ENCODE measurements around the gene UXT.
"Not testable (repeated sequence)": the region's sequence is repeated elsewhere in the genome, so short reads cannot be mapped to it uniquely, and the experiment has no call there.

UXT gene

DNA sequence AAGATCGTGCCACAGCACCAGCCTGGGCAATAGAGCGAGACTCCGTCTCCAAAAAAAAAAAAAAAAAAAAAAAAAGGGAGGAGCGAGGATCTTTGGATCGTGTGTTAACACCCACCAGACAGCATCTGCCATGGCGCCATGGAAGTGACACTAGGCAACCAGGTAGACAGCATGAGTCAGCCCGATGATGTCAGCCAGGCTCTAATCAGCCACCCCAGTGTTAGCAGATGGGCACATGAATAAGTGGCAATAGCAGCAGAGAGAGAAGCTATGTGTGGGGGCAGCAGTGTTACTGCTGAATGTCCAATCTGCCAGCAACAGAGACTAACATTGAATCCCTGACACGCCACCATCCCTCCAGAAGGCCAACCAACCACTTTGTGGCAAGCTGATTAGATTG, 45.9 kb downstream of the UXT start:
- no peak for TF ChIP-seq FOXP2 (optimal IDR thresholded peaks at IDR 0.05; ENCODE audit: control extremely low read depth, extremely low read length, insufficient read depth)
- TF ChIP-seq POLR2AphosphoS5 (IDR thresholded peaks at IDR 0.05; ENCODE audit: borderline replicate concordance, low read depth, low read length): no peak
- no peak for TF ChIP-seq EZH2 (IDR thresholded peaks at IDR 0.05)
- Histone ChIP-seq H3K9ac (ENCODE audit: insufficient read length) (no peak overlapping the region), H3K4me3 (no peak overlapping the region), H3K27ac (no peak overlapping the region), H3K9me3 (ENCODE audit: low read depth, low read length) (no peaks in the 10 kb centered on the region), H3K36me3 (ENCODE audit: insufficient read depth, low read length) (no peaks in the 10 kb centered on the region)
- no peak for DNase-seq (ENCODE audit: low read depth, low spot score)

DNA sequence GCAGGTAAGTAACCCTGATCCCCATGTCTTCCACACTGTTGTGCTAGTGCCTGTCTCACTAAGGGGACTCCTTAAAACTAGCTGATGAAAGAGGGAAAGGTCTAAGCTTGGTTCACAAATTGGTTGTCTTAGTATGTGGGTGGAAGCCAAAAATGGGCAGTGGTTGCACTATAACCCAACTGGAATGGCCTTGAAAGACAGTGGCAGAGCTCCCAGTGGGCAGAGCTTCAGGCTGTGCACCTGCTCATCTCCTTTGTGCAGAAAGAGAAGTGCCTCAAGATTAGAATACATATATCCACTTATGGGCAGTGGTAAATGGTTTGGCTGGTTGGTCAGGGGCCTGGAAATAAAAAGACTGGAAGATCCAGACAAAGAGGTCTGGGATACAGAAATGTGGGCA, 46.6 kb downstream of the UXT start:
- Histone ChIP-seq H3K9ac (ENCODE audit: insufficient read length) (no peak overlapping the region), H3K9me3 (ENCODE audit: low read depth, low read length) (no peaks in the 10 kb centered on the region), H3K36me3 (ENCODE audit: insufficient read depth, low read length) (no peaks in the 10 kb centered on the region), H3K4me3 (no peak overlapping the region), H3K27ac (no peak overlapping the region)
- no peak for DNase-seq (ENCODE audit: low read depth, low spot score)
- TF ChIP-seq POLR2AphosphoS5 (IDR thresholded peaks at IDR 0.05; ENCODE audit: borderline replicate concordance, low read depth, low read length): no peak
- no peak for TF ChIP-seq FOXP2 (optimal IDR thresholded peaks at IDR 0.05; ENCODE audit: control extremely low read depth, extremely low read length, insufficient read depth)
- TF ChIP-seq EZH2 (IDR thresholded peaks at IDR 0.05): no peak

DNA sequence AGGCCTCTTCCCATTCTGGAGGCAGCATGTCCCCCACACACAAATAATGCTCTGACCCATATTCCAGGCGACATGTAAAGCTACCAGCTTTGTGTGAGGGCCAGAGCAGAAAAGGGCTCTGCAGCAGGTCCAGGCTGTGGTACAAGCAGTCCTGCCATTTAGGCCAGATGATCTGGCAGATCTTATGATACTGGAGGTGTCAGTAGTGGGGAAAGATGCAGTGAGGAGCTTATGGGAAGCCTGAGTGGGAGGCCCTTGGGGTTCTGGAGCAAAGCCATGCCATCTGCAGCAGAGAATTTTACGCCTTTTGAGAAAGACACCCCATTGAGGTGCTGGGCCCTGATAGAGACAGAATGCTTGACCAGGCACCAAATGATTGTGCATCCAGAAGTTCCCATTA, 47.1 kb downstream of the UXT start:
- DNase-seq (ENCODE audit: low read depth, low spot score): no peak
- H3K4me3 ChIP-seq: no peak overlapping the region
- no peaks in the 10 kb centered on the region for H3K9me3 ChIP-seq (ENCODE audit: low read depth, low read length)
- no peak for TF ChIP-seq EZH2 (IDR thresholded peaks at IDR 0.05)
- no peak for TF ChIP-seq FOXP2 (optimal IDR thresholded peaks at IDR 0.05; ENCODE audit: control extremely low read depth, extremely low read length, insufficient read depth)
- no peak for TF ChIP-seq POLR2AphosphoS5 (IDR thresholded peaks at IDR 0.05; ENCODE audit: borderline replicate concordance, low read depth, low read length)
- no peaks in the 10 kb centered on the region for H3K36me3 ChIP-seq (ENCODE audit: insufficient read depth, low read length)
- H3K27ac ChIP-seq: no peak overlapping the region
- H3K9ac ChIP-seq (ENCODE audit: insufficient read length): no peak overlapping the region

DNA sequence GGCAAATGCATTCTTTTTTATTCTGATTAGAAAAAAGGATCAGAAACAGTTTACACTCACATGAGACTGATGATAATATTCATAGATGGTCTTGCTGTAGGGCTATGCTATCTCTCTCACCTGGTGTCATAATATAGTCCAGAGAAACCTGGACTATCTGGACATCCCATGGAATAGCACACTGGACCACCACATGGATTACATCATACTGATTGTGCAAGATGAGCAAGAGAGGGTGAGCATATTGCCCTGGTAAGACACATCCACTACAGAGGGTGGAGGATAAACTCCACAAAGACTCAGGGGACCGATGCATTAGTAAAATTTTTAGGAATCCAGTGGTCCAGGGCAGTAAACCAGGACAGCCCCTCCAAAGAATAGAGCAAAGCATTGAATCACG, 47.5 kb downstream of the UXT start:
- no peak overlapping the region for H3K4me3 ChIP-seq
- no peak overlapping the region for H3K27ac ChIP-seq
- no peak for DNase-seq (ENCODE audit: low read depth, low spot score)
- H3K9me3 ChIP-seq (ENCODE audit: low read depth, low read length): no peaks in the 10 kb centered on the region
- TF ChIP-seq POLR2AphosphoS5 (IDR thresholded peaks at IDR 0.05; ENCODE audit: borderline replicate concordance, low read depth, low read length): no peak
- TF ChIP-seq FOXP2 (optimal IDR thresholded peaks at IDR 0.05; ENCODE audit: control extremely low read depth, extremely low read length, insufficient read depth): no peak
- H3K36me3 ChIP-seq (ENCODE audit: insufficient read depth, low read length): no peaks in the 10 kb centered on the region
- H3K9ac ChIP-seq (ENCODE audit: insufficient read length): no peak overlapping the region

DNA sequence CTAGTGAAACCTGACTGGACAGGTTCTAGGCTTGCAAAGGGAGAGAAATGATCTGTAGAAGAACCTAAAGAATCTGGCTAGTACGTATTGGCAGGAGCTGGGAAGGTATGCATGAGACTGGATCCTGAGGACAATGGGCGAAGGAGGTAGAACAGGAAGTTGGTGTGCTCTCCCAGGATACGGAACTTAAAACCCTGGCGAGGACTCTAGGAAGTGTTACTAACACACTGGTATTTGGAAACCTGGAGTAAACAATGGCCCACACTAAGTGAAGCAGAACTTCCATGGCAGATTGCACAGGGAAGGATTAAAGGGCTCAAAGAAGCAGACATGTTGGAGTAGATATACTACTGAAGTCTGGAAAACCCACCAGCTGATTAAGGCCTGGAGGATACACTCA, 48.5 kb downstream of the UXT start:
- DNase-seq (ENCODE audit: low read depth, low spot score): no peak
- H3K27ac ChIP-seq: peak overlapping the region; percentile 98; the same call in 1 of the 2 replicates
- no peak overlapping the region for H3K4me3 ChIP-seq
- H3K9ac ChIP-seq (ENCODE audit: insufficient read length): no peak overlapping the region
- no peaks in the 10 kb centered on the region for H3K36me3 ChIP-seq (ENCODE audit: insufficient read depth, low read length)
- H3K9me3 ChIP-seq (ENCODE audit: low read depth, low read length): no peaks in the 10 kb centered on the region
- TF ChIP-seq POLR2AphosphoS5 (IDR thresholded peaks at IDR 0.05; ENCODE audit: borderline replicate concordance, low read depth, low read length): no peak
- TF ChIP-seq FOXP2 (optimal IDR thresholded peaks at IDR 0.05; ENCODE audit: control extremely low read depth, extremely low read length, insufficient read depth): no peak
- no peak for TF ChIP-seq EZH2 (IDR thresholded peaks at IDR 0.05)

DNA sequence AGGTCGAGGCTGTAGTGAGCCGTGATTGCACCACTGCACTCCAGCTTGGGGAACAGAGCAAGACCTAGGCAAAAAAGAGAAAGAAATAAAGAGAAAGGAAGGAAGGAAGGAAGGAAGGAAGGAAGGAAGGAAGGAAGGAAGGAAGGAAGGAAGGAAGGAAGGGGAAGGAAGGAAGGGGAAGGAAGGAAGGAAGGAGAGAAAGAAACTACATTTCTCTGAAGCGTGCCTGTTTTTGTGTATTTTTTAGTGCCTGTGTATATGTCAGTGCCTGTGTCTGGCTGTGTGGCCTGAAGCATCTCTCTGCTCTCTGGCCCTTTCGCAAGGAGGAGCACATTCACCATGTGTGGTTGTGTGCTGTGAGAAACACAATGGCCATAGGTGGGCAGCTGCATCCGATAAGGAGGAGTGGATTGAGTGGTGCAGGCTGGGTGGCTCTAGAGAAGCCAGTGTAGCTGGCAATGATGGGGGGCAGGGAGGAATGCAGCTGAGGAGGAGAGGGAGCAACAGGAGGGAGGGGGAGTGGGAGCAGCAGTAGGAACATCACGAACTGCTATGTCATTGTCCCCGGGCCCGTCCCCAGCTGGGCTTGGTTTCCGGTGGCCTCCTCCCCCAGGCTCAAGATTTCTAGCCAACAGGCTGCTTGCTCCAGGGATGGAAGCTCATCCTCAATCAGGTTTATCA, 50.7 kb downstream of the UXT start:
- Histone ChIP-seq H3K27ac (peak overlapping the region; percentile 98), H3K9me3 (ENCODE audit: low read depth, low read length) (no peaks in the 10 kb centered on the region), H3K9ac (ENCODE audit: insufficient read length) (peak overlapping the region; percentile 57), H3K4me3 (peak overlapping the region; percentile 58), H3K36me3 (ENCODE audit: insufficient read depth, low read length) (no peaks in the 10 kb centered on the region)
- TF ChIP-seq POLR2AphosphoS5 (IDR thresholded peaks at IDR 0.05; ENCODE audit: borderline replicate concordance, low read depth, low read length) (peak; percentile 31; the same call in 1 of the 2 replicates), FOXP2 (optimal IDR thresholded peaks at IDR 0.05; ENCODE audit: control extremely low read depth, extremely low read length, insufficient read depth) (no peak)
- DNase-seq (ENCODE audit: low read depth, low spot score): peak; percentile 73

DNA sequence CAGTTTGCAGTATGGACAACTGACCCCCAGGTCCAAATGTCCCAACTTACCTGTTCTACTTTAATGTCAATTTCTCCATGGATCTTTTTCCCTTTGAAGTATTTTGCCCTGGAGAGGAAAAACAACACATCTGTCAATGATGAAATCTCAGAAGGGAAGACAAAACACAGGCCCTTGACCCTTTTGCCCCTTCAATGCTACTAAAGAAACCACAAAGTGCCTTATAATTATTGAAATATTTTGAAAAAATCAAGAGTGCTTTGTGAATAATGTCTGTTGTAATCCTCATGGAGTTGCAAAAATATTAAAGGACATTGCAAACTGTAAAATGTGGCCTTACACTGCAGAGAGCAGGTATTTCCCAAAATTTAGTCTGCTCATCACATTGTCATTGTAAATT, 51.9 kb downstream of the UXT start:
- H3K27ac ChIP-seq: peak overlapping the region; percentile 98
- peak overlapping the region; percentile 10 for H3K9ac ChIP-seq (ENCODE audit: insufficient read length)
- H3K4me3 ChIP-seq: no peak overlapping the region
- DNase-seq (ENCODE audit: low read depth, low spot score): no peak
- H3K36me3 ChIP-seq (ENCODE audit: insufficient read depth, low read length): no peaks in the 10 kb centered on the region; the same call in 1 of the 2 replicates
- H3K9me3 ChIP-seq (ENCODE audit: low read depth, low read length): no peaks in the 10 kb centered on the region
- TF ChIP-seq POLR2AphosphoS5 (IDR thresholded peaks at IDR 0.05; ENCODE audit: borderline replicate concordance, low read depth, low read length) (no peak), FOXP2 (optimal IDR thresholded peaks at IDR 0.05; ENCODE audit: control extremely low read depth, extremely low read length, insufficient read depth) (no peak), EZH2 (IDR thresholded peaks at IDR 0.05) (no peak)

DNA sequence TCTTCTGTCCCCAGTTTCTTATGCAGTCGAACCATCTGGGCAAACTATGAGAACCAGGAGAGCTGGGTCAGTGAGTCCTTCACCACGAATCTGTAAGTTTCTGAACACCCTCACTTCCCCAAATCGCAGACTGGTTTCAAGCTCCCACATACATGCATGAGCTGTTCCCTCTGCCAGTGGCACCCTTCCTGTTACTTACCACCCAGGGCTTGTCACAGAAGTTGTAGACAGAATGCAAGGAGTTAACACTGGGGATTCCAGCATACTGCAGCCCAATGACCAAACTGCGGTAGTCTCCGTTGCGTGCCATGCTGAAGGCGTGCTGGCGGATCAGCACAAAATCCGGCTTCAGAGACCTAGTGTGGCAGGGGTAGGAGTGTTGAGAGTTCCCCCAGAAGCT, 54.0 kb downstream of the UXT start:
- no peak overlapping the region for H3K4me3 ChIP-seq
- H3K9ac ChIP-seq (ENCODE audit: insufficient read length): peak overlapping the region; percentile 11
- H3K9me3 ChIP-seq (ENCODE audit: low read depth, low read length): no peaks in the 10 kb centered on the region
- H3K36me3 ChIP-seq (ENCODE audit: insufficient read depth, low read length): peaks cover 7% of the 10 kb centered on the region; the same call in 1 of the 2 replicates
- TF ChIP-seq FOXP2 (optimal IDR thresholded peaks at IDR 0.05; ENCODE audit: control extremely low read depth, extremely low read length, insufficient read depth) (no peak), EZH2 (IDR thresholded peaks at IDR 0.05) (no peak), POLR2AphosphoS5 (IDR thresholded peaks at IDR 0.05; ENCODE audit: borderline replicate concordance, low read depth, low read length) (no peak)
- DNase-seq (ENCODE audit: low read depth, low spot score): no peak
- H3K27ac ChIP-seq: 0 out of 2 replicates have a peak overlapping the region, but pooled peaks have one; percentile 55

DNA sequence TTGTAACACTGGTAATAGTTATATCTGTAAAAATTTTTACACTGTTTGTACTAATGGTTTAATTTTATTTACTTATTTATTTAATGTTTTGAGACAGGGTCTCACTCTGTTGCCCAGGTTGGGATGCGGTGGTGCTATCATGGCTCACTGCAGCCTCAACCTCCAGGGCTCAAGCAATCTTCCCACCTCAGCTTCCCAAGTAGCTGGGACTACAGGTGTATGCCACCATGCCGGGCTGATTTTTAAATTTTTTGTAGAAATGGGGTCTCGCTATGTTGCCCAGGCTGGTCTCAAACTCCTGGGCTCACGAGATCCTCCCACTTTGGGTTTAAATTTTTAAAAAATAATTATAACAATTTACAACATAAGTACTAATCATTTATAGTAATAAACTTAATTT, 55.9 kb downstream of the UXT start:
- not testable (repeated sequence) for H3K9me3 ChIP-seq (ENCODE audit: low read depth, low read length); H3K9ac ChIP-seq (ENCODE audit: insufficient read length); DNase-seq (ENCODE audit: low read depth, low spot score); H3K36me3 ChIP-seq (ENCODE audit: insufficient read depth, low read length); H3K27ac ChIP-seq; H3K4me3 ChIP-seq
